ENCODE data around the gene TOX2.

The TOX2 gene

DNA sequence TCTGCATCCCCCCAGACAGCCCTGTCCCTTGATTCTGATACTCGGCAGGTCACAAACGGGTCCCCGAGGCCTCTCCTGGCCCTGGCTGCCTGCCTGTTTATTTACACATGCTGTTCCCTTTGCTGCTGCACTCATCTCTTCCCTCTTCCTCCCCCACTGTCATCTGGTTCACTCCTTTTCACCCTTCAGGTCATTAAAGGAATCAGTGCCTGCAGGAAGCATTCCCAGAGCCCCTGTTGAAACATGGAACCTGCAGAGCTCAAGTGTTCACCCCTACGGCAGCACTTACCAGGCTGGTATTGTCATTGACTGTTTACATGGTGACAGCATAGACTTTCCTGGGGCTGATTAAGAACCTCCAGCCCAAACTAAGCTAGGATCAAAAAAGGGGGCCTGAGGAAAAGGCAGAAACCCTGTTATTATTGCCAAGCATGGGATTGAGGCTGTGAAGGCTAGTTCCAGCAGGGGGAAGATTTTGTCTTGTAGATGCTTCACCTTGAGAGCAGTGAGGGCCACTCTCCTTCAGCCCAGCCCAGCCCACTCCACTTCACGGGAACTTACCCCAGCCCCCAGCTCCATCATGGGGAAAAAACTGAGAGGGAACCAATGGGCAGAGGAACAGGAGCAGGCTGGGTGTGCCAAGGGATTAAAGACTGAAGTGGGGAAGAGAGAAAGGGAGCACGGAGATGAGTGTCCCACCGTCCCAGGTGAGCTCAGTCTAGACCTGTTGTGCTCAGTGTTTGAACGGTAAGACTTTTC lies 199.1 kb downstream of the TOX2 start:
- DNase-seq: no peak

DNA sequence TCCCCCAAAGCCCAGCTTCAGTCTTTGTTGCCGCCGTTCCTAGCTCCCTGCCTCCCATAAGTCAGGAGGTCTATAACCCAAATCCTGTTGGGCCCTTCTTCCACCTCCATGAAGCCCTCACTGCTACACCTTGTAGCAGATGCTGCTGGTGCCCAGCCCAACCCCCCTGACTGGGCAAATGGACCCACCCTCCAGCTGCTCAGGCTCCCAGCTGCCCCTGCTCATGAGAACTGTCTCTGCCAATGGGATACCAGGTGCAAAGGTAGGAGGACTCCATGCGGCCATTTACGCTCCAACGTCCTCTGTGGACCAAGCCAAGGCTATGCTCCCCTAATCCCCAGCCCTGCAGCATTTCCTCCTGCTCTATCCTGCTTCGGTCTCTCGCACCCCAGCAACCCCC lies 200.5 kb downstream of the TOX2 start:
- DNase-seq: no peak

DNA sequence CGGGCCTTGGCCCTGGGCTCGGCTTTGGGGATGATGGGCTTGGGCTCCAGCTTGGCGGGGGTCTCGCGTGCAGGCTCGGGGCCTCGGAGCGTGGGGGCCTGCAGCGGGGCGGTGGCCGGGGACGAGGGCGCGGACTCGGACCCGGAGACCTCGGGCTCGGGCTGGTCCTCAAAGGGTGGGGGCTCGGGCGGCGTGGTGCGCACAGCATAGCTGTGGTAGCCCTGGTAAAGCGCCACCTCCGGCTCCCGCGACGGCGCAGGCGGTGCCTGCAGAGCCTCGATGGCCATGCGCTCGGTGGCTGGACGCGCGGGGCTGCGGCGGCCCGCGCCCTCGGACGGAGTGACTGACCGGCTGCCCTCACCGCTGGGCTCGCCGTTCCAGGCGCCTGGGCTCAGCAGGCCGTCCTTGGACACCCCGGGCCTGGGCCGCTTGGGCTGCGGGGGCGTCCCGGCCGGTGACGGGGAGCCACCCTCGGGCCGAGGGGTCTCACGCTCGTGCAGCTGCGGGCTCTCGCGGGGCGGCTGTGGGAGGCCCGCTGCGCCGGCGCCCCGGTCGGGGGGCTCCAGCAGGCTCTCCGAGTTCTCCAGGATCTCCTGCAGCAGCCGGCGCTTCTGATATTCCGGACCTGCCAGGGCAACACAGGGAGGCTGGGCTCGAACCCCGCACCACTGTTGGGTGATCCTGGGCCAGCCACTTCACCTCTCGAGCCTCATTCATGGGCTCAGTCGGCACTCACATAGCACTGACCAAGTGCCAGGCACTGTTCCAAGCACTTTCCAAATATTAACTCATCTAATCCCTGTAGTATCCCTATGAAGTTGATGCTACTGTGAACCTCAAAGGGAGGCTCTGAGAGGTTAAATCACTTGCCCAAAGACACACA lies 201.4 kb downstream of the TOX2 start:
- DNase-seq: no peak

DNA sequence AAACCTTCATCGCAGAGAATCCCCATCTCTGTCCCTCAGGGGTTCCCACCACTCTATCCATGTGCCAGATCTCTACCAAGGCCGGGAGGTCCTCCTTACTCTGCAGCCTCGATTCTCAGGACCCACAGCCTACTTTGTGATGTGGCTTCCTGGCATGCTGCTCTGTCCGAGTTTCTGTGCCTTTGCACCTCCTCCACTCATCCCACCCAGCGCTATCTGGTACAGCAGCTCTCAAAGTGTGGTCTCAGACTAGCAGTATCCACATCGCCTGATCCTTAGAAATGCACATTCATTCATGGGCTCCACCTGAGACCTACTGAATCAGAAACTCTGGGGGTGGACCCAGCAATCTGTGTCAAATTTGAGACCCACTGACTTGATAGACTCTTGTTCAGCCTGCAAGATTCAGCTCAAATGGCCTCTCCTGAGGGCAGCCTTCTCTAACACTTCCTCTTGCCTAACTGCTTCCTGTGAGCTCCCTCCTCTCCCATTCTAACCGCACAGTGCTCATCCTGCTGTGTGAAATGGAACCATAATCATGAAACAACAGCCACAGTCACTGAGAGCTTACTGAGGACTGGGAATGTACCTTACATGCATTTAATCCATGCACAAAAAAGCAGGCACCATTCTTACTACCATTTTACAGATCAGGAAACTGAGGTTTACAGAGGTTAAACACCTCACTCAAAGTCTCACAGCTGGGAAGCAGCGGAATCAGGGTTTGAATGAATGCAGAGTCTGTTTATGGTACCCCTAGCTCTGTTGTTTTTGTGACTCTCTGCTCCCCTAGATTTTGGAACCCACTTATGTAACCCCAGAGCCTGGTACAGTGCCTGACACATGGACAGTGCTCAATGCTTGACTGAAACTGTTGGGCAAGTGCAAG lies 202.9 kb downstream of the TOX2 start:
- DNase-seq: no peak

DNA sequence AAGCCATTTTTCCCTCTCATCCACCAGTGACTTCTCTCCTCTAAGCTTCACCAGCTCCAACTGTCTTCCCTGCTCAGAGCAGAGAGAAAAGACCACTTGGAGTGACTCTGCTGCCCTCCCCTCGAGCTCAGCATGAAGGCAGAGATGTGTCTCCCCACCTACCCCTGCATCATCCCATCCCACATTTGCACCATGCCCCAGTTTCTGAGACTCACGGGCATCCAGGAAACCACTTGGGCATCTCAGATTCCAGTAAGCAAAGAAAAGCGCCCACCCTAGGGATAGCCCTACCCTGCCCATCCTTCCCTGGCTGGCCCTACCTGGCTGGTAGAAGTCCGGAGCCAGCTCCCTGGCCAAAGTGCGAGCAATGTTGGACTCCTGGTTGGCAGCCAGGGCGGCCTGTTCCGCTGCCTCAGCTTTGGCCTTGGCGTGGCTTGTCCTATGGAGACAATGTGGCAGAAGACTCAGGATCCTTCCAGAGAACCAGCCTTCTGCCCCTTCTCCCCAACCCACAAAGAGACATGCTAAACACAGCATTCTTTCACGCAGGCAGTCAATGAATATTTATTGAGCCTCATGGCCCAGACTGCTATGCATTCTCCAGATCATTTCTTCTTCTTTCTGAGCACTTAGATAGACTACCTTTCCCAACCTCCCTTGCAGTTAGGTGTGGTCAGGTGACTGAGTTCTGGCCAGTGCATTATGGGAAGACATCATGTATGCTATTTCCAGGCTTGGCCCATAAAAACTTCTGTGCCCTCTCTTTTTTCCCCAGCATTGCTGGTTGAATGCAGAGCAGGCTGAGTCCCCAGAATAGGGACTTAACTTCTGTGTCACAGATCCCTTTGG lies 203.8 kb downstream of the TOX2 start:
- no peak for DNase-seq
